Mesothelial cell of epicardium (in vitro differentiated cells): ENCODE data around the gene GRIP2. TPM values are rescaled to one million over a fixed set of nuclear protein-coding genes. Genes with fewer than 3 reads are reported as not detected.

Experiments
- DNase-seq, 2 experiments: peaks; one replicate each; pipeline ENCODE4 v3.0.0; 2021; ENCODE audit warnings: low spot score in 2 of 2; ENCODE audit not compliant: unreplicated experiment in 2 of 2
- H3K27ac Mint-ChIP-seq: 2 replicates; pipeline ENCODE4 v1.8.0; 2021; ENCODE audit warnings: mixed read lengths
- H3K27me3 Mint-ChIP-seq: 2 replicates; pipeline ENCODE4 v1.8.0; 2021; ENCODE audit warnings: low read depth, mixed read lengths
- H3K36me3 Mint-ChIP-seq: 2 replicates; pipeline ENCODE4 v1.8.0; 2021; ENCODE audit warnings: mixed read lengths
- H3K4me1 Mint-ChIP-seq: 2 replicates; pipeline ENCODE4 v1.8.0; 2021; ENCODE audit warnings: mixed read lengths
- H3K4me3 Mint-ChIP-seq: 2 replicates; pipeline ENCODE4 v1.8.0; 2021; ENCODE audit warnings: mild to moderate bottlenecking, moderate library complexity, mixed read lengths
- H3K9me3 Mint-ChIP-seq: 2 replicates; pipeline ENCODE4 v1.8.0; 2021; ENCODE audit warnings: mixed read lengths
- CTCF ChIP-seq: fragments of 200-600 bp; sonication (generic); IDR thresholded peaks from one replicate; pipeline ENCODE4 v1.5.0; 2021; ENCODE audit warnings: antibody characterized with exemption; ENCODE audit not compliant: unreplicated experiment
- total RNA-seq: library from RNA; stranded (reverse); gene quantifications from 3 replicates; pipeline ENCODE4 v1.2.1, GENCODE V29; 2021

The GRIP2 gene
- total RNA-seq, 1 donor from 2014 or later: 1.1 TPM

- H3K4me3 Mint-ChIP-seq: no peak overlapping the region
- no peak overlapping the region for H3K27ac Mint-ChIP-seq
- H3K9me3 Mint-ChIP-seq: peaks cover 4% of the 10 kb centered on the region
- H3K36me3 Mint-ChIP-seq: peaks cover 23% of the 10 kb centered on the region
- no peak for TF ChIP-seq CTCF
- no peaks in the 10 kb centered on the region for H3K27me3 Mint-ChIP-seq
- peaks cover 14% of the 10 kb centered on the region for H3K4me1 Mint-ChIP-seq
- no peak for DNase-seq
Observed at GRCh38 chr3:14471690-14472089, 68.5 kb downstream of the GRIP2 start.

- Mint-ChIP-seq H3K4me3 (no peak overlapping the region), H3K27ac (no peak overlapping the region), H3K4me1 (peaks cover 14% of the 10 kb centered on the region), H3K9me3 (peaks cover 4% of the 10 kb centered on the region), H3K36me3 (peaks cover 23% of the 10 kb centered on the region), H3K27me3 (no peaks in the 10 kb centered on the region)
- DNase-seq: no peak
- no peak for TF ChIP-seq CTCF
Observed at GRCh38 chr3:14471016-14471415, 69.1 kb downstream of the GRIP2 start.

DNA sequence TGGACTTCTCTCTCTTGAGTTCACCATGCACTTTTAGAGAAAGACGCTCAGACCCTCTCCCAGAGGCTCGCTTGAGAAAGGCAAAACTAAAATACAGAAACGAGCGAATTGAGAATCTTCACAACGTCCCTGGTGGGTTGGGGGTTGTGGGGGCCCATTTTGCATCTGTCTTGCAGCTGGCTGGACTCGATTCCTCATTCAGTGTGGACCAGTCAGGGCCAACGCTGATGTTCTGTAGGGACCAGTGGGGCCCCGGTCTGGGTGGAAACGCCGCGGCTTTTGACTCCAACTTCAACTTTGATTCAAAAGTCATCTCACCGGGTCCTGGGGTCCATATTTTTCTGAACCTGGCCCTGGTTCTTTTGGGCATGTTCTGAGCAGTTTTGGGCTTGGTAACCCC lies 69.7 kb downstream of the GRIP2 start:
- H3K27ac Mint-ChIP-seq: no peak overlapping the region
- no peaks in the 10 kb centered on the region for H3K27me3 Mint-ChIP-seq
- no peak for TF ChIP-seq CTCF
- H3K4me1 Mint-ChIP-seq: peaks cover 14% of the 10 kb centered on the region
- no peak overlapping the region for H3K4me3 Mint-ChIP-seq
- H3K9me3 Mint-ChIP-seq: peaks cover 4% of the 10 kb centered on the region
- peaks cover 23% of the 10 kb centered on the region for H3K36me3 Mint-ChIP-seq
- no peak for DNase-seq

DNA sequence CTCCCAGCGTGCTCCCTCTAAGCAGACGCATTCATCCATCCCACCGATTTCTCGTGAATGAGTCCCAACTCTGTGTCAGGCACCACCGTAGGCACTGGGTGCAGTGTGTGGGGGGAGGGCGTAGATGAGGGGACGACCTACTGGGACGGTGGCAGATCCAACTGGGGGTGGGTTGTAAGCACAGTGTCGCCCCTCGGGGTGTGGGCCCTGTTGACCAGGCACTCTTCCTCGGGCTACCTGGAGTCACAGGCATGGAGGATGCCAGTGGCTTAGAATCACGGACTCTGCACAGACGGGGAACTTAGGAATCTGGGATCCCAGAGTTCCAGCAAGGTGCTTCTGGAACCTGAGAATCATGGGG lies 71.5 kb downstream of the GRIP2 start:
- H3K27ac Mint-ChIP-seq: no peak overlapping the region
- H3K4me1 Mint-ChIP-seq: peaks cover 13% of the 10 kb centered on the region
- no peak for DNase-seq
- H3K27me3 Mint-ChIP-seq: no peaks in the 10 kb centered on the region
- TF ChIP-seq CTCF: no peak
- no peak overlapping the region for H3K4me3 Mint-ChIP-seq
- peaks cover 4% of the 10 kb centered on the region for H3K9me3 Mint-ChIP-seq
- peaks cover 14% of the 10 kb centered on the region for H3K36me3 Mint-ChIP-seq

GRCh38 chr3:14467814-14468620 lies 72.1 kb downstream of the GRIP2 start:
- no peak overlapping the region for H3K27ac Mint-ChIP-seq
- peaks cover 7% of the 10 kb centered on the region for H3K4me1 Mint-ChIP-seq

More at GRCh38 chr3:14467814-14468620, 72.1 kb downstream of the GRIP2 start:
- H3K36me3 Mint-ChIP-seq: peaks cover 10% of the 10 kb centered on the region
- TF ChIP-seq CTCF: peak; percentile 87
- no peak overlapping the region for H3K4me3 Mint-ChIP-seq
- H3K27me3 Mint-ChIP-seq: no peaks in the 10 kb centered on the region
- no peaks in the 10 kb centered on the region for H3K9me3 Mint-ChIP-seq
- DNase-seq: peak in 1 of 2 experiments; percentile 71
